PFSK-1 (cell line): ENCODE results near the gene LACC1.

ENCODE experiments used
- FOXP2 ChIP-seq: optimal IDR thresholded peaks from 2 replicates; pipeline ENCODE3; 2011; ENCODE audit warnings: borderline replicate concordance, control low read depth, inconsistent platforms; ENCODE audit not compliant: insufficient read depth; ENCODE audit errors: extremely low read length, extremely low read depth
- POLR2AphosphoS5 ChIP-seq: IDR thresholded peaks from 2 replicates; pipeline ENCODE4 v1.6.1; 2012; ENCODE audit warnings: low read depth, mild to moderate bottlenecking, control low read depth, low read length, moderate library complexity
- REST ChIP-seq, 2 experiments: IDR thresholded peaks; 2 replicates each; pipeline versions ENCODE4 v1.6.1 to v1.8.0; 2011 to 2012; ENCODE audit warnings: low read depth in 2 of 2, low read length in 2 of 2, control low read depth in 1 of 2, inconsistent platforms in 1 of 2, mild to moderate bottlenecking in 1 of 2, moderate library complexity in 1 of 2; ENCODE audit not compliant: insufficient read depth in 1 of 2
- SIN3A ChIP-seq: IDR thresholded peaks from 2 replicates; pipeline ENCODE4 v1.6.1; 2012; ENCODE audit warnings: mild to moderate bottlenecking, low read length, moderate library complexity, borderline replicate concordance; ENCODE audit not compliant: insufficient read depth
- TAF1 ChIP-seq: IDR thresholded peaks from 2 replicates; pipeline ENCODE4 v1.6.1; 2012; ENCODE audit warnings: low read length, control low read depth, borderline replicate concordance; ENCODE audit not compliant: insufficient read depth

LACC1 gene

GRCh38 chr13:43864921-43865320 is 14.8 kb upstream of the LACC1 start:
- TF ChIP-seq TAF1, result no peak

- TF ChIP-seq FOXP2 (no peak), SIN3A (no peak), POLR2AphosphoS5 (no peak), REST (IDR thresholded peaks at IDR 0.05; ENCODE audit: insufficient read depth in 1 of 2, low read depth in 2 of 2, low read length in 2 of 2) (no peak), TAF1 (no peak)
Observed at GRCh38 chr13:43865892-43866291, 13.8 kb upstream of the LACC1 start.

- TF ChIP-seq REST (IDR thresholded peaks at IDR 0.05; ENCODE audit: insufficient read depth in 1 of 2, low read depth in 2 of 2, low read length in 2 of 2) (no peak), FOXP2 (no peak), TAF1 (no peak), POLR2AphosphoS5 (no peak), SIN3A (no peak)
Observed at GRCh38 chr13:43872181-43872580, 7.5 kb upstream of the LACC1 start.

- TF ChIP-seq FOXP2 (no peak), POLR2AphosphoS5 (no peak), TAF1 (no peak), SIN3A (no peak), REST (IDR thresholded peaks at IDR 0.05; ENCODE audit: insufficient read depth in 1 of 2, low read depth in 2 of 2, low read length in 2 of 2) (no peak)
Observed at GRCh38 chr13:43874504-43875092, 5.1 kb upstream of the LACC1 start.

- TF ChIP-seq REST (IDR thresholded peaks at IDR 0.05; ENCODE audit: insufficient read depth in 1 of 2, low read depth in 2 of 2, low read length in 2 of 2) (no peak), SIN3A (no peak), POLR2AphosphoS5 (no peak), FOXP2 (no peak), TAF1 (no peak)
Observed at GRCh38 chr13:43876366-43876765, 3.3 kb upstream of the LACC1 start.
